ENCODE measurements around the gene KNTC1. TPM values are rescaled to one million over a fixed set of nuclear protein-coding genes. Genes with fewer than 3 reads are reported as not detected.

Gene KNTC1
- total RNA-seq, 2 donors from 2014 or later: 86.7 to 115 TPM

DNA sequence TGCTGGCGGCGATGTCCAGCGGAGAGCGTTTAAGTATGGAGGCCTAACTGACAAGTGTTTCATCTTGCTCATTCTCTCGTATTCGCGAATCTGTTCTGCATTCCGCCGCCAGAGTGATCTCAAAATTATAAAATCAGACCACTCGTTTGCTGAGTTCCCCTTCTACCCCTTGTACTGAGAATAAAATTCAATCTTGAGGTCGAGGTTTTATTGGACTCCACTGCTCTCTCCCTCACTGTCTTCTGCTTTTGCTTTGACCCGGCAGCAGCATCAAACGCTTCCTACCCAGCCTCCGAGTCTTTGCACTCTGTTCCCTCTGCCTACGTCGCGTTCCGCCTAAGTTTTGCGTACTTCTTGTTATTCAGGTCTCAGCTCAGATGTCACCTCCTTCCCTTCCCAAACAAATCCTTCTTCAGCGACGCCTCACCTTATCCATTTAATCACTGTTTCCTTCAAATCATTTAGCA lies 462 bp downstream of the KNTC1 start:
- H3K36me3 Mint-ChIP-seq (ENCODE audit: low read depth): peaks cover 32% of the 10 kb centered on the region
- Histone ChIP-seq H3K9me3 (ENCODE audit: control insufficient read depth, low read length) (no peaks in the 10 kb centered on the region), H3K36me3 (ENCODE audit: control insufficient read depth, insufficient read depth, low read length) (peaks cover 55% of the 10 kb centered on the region), H3K27ac (ENCODE audit: low read depth, low read length) (peak overlapping the region; percentile 86), H3K4me1 (ENCODE audit: control insufficient read depth, insufficient read depth, low read length) (peaks cover 5% of the 10 kb centered on the region), H3K4me3 (ENCODE audit: low read length) (peak overlapping the region; percentile 89), H3K9ac (ENCODE audit: extremely low read depth, low read length, poor library complexity, severe bottlenecking) (peak overlapping the region; percentile 100), H3K27me3 (ENCODE audit: control insufficient read depth, insufficient read depth, low read length, poor library complexity, severe bottlenecking) (no peaks in the 10 kb centered on the region)
- no peak for DNase-seq
- no peaks in the 10 kb centered on the region for H3K9me3 Mint-ChIP-seq
- H3K27ac Mint-ChIP-seq: no peak overlapping the region
- TF ChIP-seq, protein P1, sequence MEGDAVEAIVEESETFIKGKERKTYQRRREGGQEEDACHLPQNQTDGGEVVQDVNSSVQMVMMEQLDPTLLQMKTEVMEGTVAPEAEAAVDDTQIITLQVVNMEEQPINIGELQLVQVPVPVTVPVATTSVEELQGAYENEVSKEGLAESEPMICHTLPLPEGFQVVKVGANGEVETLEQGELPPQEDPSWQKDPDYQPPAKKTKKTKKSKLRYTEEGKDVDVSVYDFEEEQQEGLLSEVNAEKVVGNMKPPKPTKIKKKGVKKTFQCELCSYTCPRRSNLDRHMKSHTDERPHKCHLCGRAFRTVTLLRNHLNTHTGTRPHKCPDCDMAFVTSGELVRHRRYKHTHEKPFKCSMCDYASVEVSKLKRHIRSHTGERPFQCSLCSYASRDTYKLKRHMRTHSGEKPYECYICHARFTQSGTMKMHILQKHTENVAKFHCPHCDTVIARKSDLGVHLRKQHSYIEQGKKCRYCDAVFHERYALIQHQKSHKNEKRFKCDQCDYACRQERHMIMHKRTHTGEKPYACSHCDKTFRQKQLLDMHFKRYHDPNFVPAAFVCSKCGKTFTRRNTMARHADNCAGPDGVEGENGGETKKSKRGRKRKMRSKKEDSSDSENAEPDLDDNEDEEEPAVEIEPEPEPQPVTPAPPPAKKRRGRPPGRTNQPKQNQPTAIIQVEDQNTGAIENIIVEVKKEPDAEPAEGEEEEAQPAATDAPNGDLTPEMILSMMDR (conservative IDR thresholded peaks at IDR 0.05): no peak
- peaks cover 22% of the 10 kb centered on the region for H3K4me1 Mint-ChIP-seq
- 0 to 1% methylated on average over 7 to 21 of the region's 21 CpGs for WGBS, 2 experiments (ENCODE audit: insufficient coverage in 1 of 2, insufficient read length in 1 of 2)
- H3K27me3 Mint-ChIP-seq (ENCODE audit: insufficient read depth): no peaks in the 10 kb centered on the region
- no peak overlapping the region for H3K4me3 Mint-ChIP-seq

GRCh38 chr12:122528582-122528981 lies 1.5 kb downstream of the KNTC1 start:
- peaks cover 48% of the 10 kb centered on the region for H3K36me3 ChIP-seq (ENCODE audit: control insufficient read depth, insufficient read depth, low read length)
- H3K9ac ChIP-seq (ENCODE audit: extremely low read depth, low read length, poor library complexity, severe bottlenecking): no peak overlapping the region
- Mint-ChIP-seq H3K27me3 (ENCODE audit: insufficient read depth) (no peaks in the 10 kb centered on the region), H3K4me1 (peaks cover 16% of the 10 kb centered on the region), H3K27ac (no peak overlapping the region), H3K9me3 (no peaks in the 10 kb centered on the region), H3K4me3 (no peak overlapping the region), H3K36me3 (ENCODE audit: low read depth) (peaks cover 29% of the 10 kb centered on the region)
- no peaks in the 10 kb centered on the region for H3K9me3 ChIP-seq (ENCODE audit: control insufficient read depth, low read length)
- 86 to 97% methylated on average over 7 of the region's 7 CpGs for WGBS, 2 experiments (ENCODE audit: insufficient coverage in 1 of 2, insufficient read length in 1 of 2)
- no peaks in the 10 kb centered on the region for H3K27me3 ChIP-seq (ENCODE audit: control insufficient read depth, insufficient read depth, low read length, poor library complexity, severe bottlenecking)
- no peak for DNase-seq
- H3K4me3 ChIP-seq (ENCODE audit: low read length): peak overlapping the region; percentile 89
- H3K4me1 ChIP-seq (ENCODE audit: control insufficient read depth, insufficient read depth, low read length): peaks cover under 1% of the 10 kb centered on the region
- H3K27ac ChIP-seq (ENCODE audit: low read depth, low read length): no peak overlapping the region
- TF ChIP-seq, protein P1 (conservative IDR thresholded peaks at IDR 0.05): no peak

DNA sequence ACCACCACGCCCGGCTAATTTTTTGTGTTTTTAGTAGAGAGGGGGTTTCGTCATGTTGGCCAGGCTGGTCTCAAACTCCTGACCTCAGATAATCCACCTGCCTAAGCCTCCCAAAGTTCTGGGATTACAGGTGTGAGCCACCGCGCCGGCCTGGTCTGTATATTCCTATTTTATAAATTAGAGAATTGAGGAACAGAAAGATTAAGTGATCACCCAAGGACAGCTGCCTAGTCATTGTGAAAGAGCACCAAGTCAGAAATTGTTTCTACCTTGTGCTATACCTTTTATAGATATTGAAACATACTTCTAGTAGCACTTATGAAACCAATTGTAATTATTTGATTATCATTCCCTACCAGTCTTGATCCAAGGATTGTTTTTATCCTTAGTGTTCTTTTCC lies 1.9 kb downstream of the KNTC1 start:
- no peaks in the 10 kb centered on the region for H3K4me1 ChIP-seq (ENCODE audit: control insufficient read depth, insufficient read depth, low read length)
- peaks cover 29% of the 10 kb centered on the region for H3K36me3 Mint-ChIP-seq (ENCODE audit: low read depth)
- no peak overlapping the region for H3K9ac ChIP-seq (ENCODE audit: extremely low read depth, low read length, poor library complexity, severe bottlenecking)
- H3K4me1 Mint-ChIP-seq: peaks cover 11% of the 10 kb centered on the region
- TF ChIP-seq, protein P1 (conservative IDR thresholded peaks at IDR 0.05): no peak
- H3K27me3 Mint-ChIP-seq (ENCODE audit: insufficient read depth): no peaks in the 10 kb centered on the region
- H3K27ac Mint-ChIP-seq: no peak overlapping the region
- no peak overlapping the region for H3K4me3 ChIP-seq (ENCODE audit: low read length)
- WGBS, 2 experiments (ENCODE audit: insufficient coverage in 1 of 2, insufficient read length in 1 of 2): 93 to 96% methylated on average over 3 to 6 of the region's 6 CpGs
- H3K27ac ChIP-seq (ENCODE audit: low read depth, low read length): no peak overlapping the region
- no peaks in the 10 kb centered on the region for H3K9me3 ChIP-seq (ENCODE audit: control insufficient read depth, low read length)
- H3K36me3 ChIP-seq (ENCODE audit: control insufficient read depth, insufficient read depth, low read length): peaks cover 46% of the 10 kb centered on the region
- no peak for DNase-seq
- no peak overlapping the region for H3K4me3 Mint-ChIP-seq
- H3K27me3 ChIP-seq (ENCODE audit: control insufficient read depth, insufficient read depth, low read length, poor library complexity, severe bottlenecking): no peaks in the 10 kb centered on the region
- H3K9me3 Mint-ChIP-seq: no peaks in the 10 kb centered on the region
